ENCODE measurements around the gene TUBG2.
"Not testable (repeated sequence)": the region's sequence is repeated elsewhere in the genome, so short reads cannot be mapped to it uniquely, and the experiment has no call there.

Gene TUBG2

GRCh38 chr17:42659079-42659931 is at the start of gene TUBG2:
Gene TUBG2, plus strand, starts transcription at chr17:42659284. Its CDS starts 220 bp downstream, at chr17:42659504.
- DNase-seq, result peak; percentile 83 to 91 (median 85)

GRCh38 chr17:42609814-42610801 is 49.0 kb upstream of the TUBG2 start:
- DNase-seq, result peak in 1 of 3 donors; percentile 10

- no peak for DNase-seq
These were observed 47.1 kb upstream of the TUBG2 start for GRCh38 chr17:42612013-42612412.

GRCh38 chr17:42613699-42614295 is 45.3 kb upstream of the TUBG2 start:
- no peak for DNase-seq

DNA sequence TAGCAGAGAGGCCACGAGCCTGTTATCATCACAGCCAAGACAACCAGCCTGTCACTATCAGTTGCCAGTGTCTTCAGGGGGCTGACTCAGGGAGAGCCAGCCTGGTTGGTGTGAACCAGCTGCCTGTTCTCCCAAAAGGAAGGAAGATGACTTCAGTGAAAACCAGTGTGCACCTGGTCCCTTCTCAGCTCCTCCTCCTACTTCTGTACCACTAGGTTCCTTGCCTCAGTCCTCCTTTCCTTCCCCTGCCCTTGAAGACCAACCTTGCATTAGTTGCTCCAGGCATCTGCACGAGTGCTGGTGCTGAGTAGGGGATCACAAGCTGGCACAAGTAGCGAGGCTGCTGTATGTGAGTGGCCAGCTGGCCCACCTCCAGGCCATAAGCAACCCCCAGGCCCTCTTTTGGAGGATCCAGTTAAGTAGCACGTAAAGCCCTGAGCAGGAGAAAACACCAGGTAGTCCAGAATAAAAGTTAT is 41.1 kb upstream of the TUBG2 start:
- no peak for DNase-seq

DNA sequence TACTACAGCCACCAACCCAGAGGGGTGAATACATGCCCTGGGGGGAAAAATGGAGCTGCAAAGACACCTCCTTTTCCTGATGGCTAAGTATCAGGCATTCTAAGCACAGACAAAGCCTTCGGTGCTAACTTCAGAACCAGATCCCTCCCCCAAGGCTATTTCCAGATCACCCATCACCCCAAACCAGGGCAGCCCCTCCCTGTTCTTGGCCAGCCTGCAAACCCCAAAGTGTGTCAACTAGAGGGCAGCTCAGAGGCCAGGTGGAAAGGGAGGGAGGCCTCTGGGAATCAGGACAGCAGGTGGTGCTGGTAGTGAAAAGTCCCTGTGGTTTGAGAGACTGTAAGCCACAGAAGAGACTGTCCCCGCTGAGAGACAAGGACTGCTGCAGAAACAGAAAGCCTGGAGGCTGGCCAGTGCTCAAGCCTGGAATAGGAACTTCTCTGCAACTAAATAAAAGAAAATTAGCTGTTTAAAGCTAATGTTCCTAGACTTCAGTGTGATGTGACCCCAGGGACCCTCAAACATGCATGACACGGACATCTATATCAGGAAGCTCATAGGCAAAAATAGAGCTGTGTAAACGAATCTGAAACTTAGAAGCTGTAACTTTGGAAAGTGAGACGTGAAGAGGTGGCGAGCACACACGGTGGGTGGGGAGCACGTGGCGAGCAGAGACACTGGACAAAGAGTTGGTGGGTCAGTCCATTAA is 40.5 kb upstream of the TUBG2 start:
- no peak for DNase-seq

- not testable (repeated sequence) for DNase-seq
These were observed 37.1 kb upstream of the TUBG2 start for GRCh38 chr17:42621987-42622386.

- DNase-seq, result no peak
These were observed 35.8 kb upstream of the TUBG2 start for GRCh38 chr17:42623271-42623670.

DNA sequence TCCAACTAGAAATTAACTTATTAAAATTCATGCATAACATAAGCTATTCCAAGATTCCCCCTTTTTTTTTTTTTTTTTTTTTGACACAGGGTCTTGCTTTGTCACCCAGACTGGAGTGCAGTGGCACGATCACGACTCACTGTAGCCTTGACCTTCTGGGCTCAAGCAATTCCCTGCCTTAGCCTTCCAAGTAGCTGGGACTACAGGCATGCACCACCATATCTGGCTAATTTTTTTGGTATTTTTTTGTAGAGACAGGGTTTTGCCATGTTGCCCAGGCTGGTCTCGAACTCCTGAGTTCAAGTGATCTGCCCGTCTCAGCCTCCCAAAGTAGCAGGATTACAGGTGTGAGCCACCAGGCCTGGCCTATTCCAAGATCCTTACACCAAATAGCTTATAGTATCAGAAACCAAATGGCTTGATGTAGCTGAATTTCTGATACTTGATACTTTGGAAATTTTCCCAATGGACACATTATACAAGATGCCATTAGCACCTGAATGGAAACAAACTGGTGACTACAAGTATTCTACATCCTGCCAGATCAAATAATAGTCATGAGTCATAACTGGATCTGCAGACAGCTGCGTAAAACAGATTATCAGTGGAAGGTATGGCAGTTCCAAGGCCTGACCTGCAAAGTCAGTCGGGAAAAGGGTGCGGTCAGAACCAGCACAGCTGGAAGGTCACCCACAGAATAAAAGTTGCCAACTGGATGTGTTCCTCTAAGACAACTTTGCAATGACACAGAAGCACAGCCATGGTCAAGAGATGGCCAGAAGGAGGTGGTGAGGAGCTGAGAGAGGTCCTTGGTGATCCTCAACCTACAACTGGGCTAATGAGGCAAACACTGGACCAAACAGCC is 35.1 kb upstream of the TUBG2 start:
- DNase-seq, result no peak

DNA sequence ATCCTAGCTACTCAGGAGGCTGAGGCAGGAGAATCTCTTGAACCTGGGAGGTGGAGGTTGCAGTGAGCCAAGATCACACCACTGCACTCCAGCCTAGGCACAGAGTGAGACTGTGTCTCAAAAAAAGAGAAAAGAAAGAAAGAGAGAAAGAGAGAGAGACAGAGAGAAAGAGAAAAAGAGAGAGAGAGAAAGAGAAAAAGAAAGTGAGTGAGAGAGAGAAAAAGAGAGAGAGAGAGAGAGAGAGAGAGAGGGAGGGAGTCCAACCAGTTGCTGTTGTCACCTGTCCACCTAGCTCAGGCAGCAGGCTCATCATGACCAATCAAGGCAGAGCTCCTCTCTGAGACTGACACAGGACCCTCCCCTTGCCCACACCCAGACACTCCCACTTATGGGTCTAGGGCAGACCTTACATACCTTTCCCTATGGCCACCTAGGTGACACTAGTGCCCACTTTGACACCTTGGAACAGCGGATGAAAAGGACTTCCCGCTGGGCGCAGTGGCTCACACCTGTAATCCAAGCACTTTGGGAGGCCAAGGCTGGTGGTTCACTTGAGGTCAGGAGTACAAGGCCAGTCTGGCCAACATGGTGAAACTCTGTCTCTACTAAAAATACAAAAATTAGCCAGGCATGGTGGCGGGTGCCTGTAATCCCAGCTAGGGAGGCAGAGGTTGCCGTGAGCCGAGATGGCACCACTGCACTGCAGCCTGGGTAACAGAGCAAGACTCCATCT is 31.9 kb upstream of the TUBG2 start:
- not testable (repeated sequence) for DNase-seq

DNA sequence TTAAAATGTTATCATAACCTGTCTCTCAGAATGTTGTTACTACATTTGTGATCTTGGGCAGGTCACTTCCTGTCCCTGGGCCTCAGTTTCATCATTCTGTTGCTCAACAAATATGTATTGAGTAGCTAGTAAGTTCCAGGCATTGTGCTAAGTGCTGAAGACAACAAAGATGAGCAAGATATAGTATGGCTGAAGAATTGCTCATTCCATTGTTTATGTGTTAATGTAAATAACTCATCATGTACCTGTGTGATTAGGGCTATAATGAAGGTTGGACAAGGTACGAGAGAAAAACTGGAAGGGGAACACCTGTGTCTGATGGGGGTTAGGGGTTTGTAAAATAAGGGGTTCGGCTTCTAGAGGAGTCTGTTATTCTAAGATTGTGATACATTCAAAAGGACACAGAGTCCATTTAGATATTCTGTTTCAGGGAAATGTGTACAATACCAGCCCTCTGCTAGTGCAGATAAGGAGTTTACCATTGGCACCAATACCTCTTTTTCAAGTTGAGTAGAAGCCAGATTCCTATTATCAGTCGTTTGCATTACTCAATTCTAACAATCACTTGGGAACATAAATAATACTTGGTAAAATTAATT is 29.6 kb upstream of the TUBG2 start:
- DNase-seq, result peak; percentile 28 to 42 (median 30)

DNA sequence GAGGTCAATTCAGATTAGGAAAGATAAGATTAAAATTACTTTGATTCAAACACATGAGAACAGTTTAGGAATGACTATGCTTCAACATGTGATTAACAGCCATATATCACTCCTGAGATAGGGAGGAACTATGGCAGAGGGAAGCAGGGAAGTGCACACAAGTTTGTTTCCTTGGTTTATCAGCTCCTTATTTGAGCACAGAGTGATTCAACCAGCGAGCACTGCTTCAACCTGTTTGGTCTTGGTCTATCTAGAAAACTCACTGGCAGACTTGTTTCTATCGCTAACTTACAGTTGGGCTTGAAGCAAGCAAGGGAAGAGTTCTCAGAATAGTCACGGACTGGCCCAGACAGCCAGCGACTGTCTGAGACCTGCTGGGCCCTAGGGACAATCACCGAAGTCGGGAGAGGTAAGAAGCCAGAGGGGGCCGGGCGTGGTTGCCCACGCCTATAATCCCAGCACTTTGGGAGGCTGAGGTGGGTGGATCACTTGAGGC is 26.1 kb upstream of the TUBG2 start:
- DNase-seq, result no peak

DNA sequence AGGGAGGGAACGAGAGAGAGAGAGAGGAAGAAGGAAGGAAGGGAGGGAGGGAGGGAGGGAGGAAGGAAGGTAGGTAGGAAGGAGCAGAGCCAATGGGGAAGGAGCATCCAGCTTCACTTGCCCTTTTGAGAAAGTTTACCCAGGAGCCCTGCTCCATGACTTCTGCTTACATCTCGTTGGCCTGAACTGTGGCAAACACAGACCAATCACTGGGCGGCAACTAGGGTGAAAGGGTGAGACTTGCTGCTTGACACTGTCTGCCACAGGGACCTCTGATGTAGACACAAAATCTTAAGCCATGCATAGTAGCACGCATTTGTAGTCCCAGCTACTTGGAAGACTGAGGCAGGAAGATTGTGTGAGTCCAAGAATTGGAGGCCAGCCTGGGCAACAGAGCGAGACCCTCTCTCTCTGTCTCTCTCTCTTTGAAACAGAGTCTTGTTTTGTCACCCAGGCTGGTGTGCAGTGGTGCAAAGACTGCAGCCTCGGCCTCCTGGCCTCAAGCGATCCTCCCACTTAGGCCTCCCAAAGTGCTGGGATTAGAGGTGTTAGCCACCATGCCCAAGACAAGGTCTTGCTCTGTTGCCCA is 19.5 kb upstream of the TUBG2 start:
- no peak for DNase-seq

GRCh38 chr17:42640121-42640520 is 19.0 kb upstream of the TUBG2 start:
- no peak for DNase-seq

GRCh38 chr17:42642336-42642735 is 16.7 kb upstream of the TUBG2 start:
- no peak for DNase-seq

DNA sequence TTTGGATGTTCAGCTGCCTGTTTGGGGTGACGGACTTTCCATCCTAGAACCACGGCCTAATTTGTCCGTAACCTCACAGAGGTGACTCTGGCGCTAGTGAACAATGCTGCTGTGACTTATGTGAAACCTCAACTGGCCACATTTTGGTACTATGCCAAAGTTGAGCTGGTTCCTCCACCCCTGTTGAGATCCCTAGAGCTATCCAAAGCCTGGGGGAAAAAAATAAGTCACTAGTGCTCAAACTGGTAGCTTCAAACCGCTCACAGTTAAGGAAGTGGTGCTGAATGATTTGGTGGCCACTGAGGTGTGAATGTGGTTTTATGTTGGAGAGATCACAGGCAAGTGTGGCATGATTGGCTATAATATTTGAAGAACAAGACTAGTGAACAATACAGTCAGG is 11.3 kb upstream of the TUBG2 start:
- DNase-seq, result no peak

DNA sequence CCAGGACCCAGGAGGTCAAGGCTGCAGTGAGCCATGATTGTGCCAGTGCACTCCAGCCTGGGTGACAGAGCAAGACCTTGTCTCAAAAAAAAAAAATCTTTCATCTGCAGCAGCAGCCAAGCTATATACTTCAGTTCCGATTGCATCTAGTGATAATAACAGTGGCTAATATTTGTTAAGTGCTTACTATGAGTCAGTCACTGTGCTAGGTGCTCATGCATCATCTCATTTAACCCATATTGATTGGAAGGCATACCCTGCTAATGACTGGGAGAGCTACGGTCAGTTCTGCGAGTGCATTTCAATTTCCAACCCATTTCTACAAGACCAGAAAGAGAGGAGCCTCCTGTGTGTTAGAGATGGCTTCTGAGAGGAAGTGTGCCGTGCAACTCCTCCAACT is 7.7 kb upstream of the TUBG2 start:
- no peak for DNase-seq

- DNase-seq, result peak in 1 of 3 donors; percentile 19
These were observed 5.6 kb upstream of the TUBG2 start for GRCh38 chr17:42653179-42654124.

Measured in suppressor macrophage treated with lipopolysaccharide for 1 hour (primary cell).